T-helper 2 cell treated with Interferon-gamma antibody and Interleukin-4, amounts not matched to agents 5 μg/mL and 100 μg/mL, for 36 hours (primary cell): Measurements from ENCODE around the gene CHD9.
"Not testable (repeated sequence)": the region's sequence is repeated elsewhere in the genome, so short reads cannot be mapped to it uniquely, and the experiment has no call there.

Source experiments
- DNase-seq: peaks from one replicate; pipeline ENCODE4 v3.0.0; 2021; ENCODE audit warnings: low spot score
- H3K27ac Mint-ChIP-seq: one replicate; pipeline ENCODE4 v1.8.0; 2021; ENCODE audit warnings: mild to moderate bottlenecking, mixed read lengths
- H3K27me3 Mint-ChIP-seq: one replicate; pipeline ENCODE4 v1.8.0; 2021; ENCODE audit warnings: low read depth, mixed read lengths
- H3K36me3 Mint-ChIP-seq: one replicate; pipeline ENCODE4 v1.8.0; 2021; ENCODE audit warnings: low read depth, mixed read lengths
- H3K4me1 Mint-ChIP-seq: one replicate; pipeline ENCODE4 v1.8.0; 2021; ENCODE audit warnings: low read depth, mixed read lengths
- H3K4me3 Mint-ChIP-seq: one replicate; pipeline ENCODE4 v1.8.0; 2022; ENCODE audit warnings: mild to moderate bottlenecking, moderate library complexity, mixed read lengths
- H3K9me3 Mint-ChIP-seq: one replicate; pipeline ENCODE4 v1.8.0; 2021; ENCODE audit warnings: mixed read lengths

Gene CHD9

DNA sequence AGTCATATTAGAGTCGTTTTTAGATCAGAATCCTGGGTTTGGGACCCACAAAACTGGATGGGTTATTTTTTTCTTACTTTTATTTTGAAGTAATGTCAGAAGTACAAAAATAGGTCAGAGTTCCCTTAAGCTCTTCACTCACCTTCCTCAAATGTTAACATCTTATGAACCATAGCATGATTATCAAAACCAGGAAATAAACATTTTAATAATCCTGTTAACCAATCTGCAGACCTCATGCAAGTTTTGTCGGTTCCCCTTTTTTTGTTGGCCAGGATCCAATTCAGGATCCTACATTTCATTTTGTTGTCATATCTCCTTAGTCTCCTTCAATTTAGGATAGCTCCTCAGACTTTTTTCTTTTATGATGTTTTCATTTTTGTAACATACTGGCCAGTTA lies 162.0 kb downstream of the CHD9 start:
- Mint-ChIP-seq H3K4me3 (no peak overlapping the region), H3K36me3 (no peaks in the 10 kb centered on the region), H3K27me3 (no peaks in the 10 kb centered on the region), H3K27ac (no peak overlapping the region), H3K4me1 (no peaks in the 10 kb centered on the region), H3K9me3 (no peaks in the 10 kb centered on the region)
- DNase-seq: no peak

DNA sequence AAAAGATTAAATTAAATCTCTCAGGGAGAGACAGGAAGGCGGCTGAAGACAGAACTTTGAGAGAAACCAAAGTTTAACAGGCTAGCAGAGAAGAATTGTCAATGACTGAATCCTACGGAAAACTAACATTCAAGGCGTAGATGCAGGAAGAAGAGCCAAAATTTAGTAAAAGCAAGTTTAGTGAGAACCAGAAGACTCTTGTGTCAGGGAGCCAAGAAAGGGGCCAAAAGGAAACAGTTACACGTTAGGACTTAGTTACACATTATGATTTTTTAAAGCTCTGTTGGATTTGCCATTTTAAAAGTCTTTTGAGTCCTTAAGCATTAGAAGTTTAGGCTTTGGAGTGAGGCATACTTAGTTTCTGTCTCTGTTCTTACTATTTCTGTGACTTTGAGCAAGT lies 164.6 kb downstream of the CHD9 start:
- no peaks in the 10 kb centered on the region for H3K4me1 Mint-ChIP-seq
- no peak overlapping the region for H3K27ac Mint-ChIP-seq
- DNase-seq: no peak
- H3K9me3 Mint-ChIP-seq: no peaks in the 10 kb centered on the region
- no peaks in the 10 kb centered on the region for H3K27me3 Mint-ChIP-seq
- no peaks in the 10 kb centered on the region for H3K36me3 Mint-ChIP-seq
- no peak overlapping the region for H3K4me3 Mint-ChIP-seq

DNA sequence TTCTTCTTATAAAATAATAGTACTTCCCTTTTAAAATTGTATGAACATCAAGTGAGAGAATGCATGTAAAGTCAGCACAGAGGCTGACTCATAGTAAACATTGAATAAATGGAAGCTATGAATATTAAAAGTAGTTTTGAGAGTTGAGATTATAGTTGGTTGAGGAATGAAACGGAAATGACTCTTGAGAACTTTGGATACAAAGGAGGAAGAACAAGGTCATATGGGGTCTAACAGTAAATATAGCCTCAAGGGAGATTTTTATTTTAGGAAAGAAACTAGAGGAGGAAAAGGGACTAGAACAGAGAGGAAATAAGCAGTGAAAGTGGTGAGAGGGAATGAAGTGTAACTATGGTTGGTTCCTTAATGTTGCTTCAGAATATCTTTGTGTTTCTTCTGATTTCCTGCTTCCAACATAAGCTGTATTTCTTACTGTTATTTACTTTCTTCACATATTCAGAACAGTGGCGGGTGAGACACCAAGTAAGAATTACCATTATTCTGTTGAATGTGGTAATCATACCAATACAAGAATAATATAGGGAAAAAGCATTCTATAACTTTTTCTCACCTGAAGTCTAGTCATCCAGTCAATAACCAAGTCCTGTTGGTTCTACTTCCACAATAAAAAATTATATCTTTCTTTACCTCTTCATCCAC lies 165.1 kb downstream of the CHD9 start:
- H3K9me3 Mint-ChIP-seq: no peaks in the 10 kb centered on the region
- H3K4me1 Mint-ChIP-seq: no peaks in the 10 kb centered on the region
- no peak overlapping the region for H3K4me3 Mint-ChIP-seq
- DNase-seq: no peak
- H3K27ac Mint-ChIP-seq: no peak overlapping the region
- H3K36me3 Mint-ChIP-seq: no peaks in the 10 kb centered on the region
- H3K27me3 Mint-ChIP-seq: no peaks in the 10 kb centered on the region

DNA sequence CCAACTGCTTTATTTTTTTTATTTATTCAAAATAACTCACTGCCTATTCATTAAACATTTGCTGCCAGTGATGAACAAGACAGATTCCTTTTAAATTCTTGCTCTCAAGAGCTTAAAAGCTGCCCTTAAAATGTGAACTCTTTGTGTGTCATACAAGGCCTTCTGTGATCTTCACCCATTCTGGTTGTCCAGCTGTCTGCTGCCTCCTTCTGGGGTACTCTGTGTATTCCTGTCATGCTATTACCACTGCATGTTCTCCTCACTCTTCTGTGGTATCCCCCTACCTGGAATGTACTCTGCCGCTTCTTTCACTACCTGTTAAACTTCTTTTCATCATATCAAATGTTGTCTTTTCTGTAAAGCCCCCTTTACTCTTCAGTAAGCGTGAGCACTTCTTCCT lies 165.8 kb downstream of the CHD9 start:
- no peaks in the 10 kb centered on the region for H3K36me3 Mint-ChIP-seq
- no peak overlapping the region for H3K4me3 Mint-ChIP-seq
- no peak overlapping the region for H3K27ac Mint-ChIP-seq
- H3K4me1 Mint-ChIP-seq: no peaks in the 10 kb centered on the region
- no peaks in the 10 kb centered on the region for H3K9me3 Mint-ChIP-seq
- H3K27me3 Mint-ChIP-seq: no peaks in the 10 kb centered on the region
- DNase-seq: no peak

DNA sequence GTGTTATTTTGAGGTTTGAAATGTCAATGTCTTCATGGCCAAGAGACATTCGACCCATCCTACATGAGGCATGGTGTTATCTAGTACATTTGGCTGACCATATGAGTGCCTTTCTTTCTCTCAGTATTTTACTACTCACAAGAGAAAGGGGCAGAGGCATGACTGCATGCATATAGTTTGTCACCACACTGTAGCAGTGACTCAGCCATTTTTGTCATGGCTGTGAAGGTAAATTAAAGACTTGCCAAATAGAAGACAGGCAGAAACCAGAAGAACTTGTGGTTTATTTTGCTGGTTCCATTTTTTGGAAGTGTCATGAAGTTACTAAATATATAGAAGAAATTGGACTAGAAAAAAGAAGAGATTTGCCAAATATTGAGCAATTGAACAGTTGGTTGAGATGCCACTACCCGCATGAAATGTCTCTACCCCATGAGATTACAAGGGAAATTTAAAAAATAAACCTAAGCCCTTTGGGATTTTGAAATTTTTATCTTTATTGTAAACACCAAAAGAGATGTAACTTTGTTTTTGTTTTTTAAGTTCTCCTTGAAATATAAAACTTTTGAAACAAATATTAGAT lies 170.3 kb downstream of the CHD9 start:
- Mint-ChIP-seq H3K4me3 (no peak overlapping the region), H3K4me1 (no peaks in the 10 kb centered on the region), H3K27me3 (no peaks in the 10 kb centered on the region), H3K27ac (no peak overlapping the region), H3K36me3 (peaks cover 5% of the 10 kb centered on the region), H3K9me3 (no peaks in the 10 kb centered on the region)
- DNase-seq: no peak

DNA sequence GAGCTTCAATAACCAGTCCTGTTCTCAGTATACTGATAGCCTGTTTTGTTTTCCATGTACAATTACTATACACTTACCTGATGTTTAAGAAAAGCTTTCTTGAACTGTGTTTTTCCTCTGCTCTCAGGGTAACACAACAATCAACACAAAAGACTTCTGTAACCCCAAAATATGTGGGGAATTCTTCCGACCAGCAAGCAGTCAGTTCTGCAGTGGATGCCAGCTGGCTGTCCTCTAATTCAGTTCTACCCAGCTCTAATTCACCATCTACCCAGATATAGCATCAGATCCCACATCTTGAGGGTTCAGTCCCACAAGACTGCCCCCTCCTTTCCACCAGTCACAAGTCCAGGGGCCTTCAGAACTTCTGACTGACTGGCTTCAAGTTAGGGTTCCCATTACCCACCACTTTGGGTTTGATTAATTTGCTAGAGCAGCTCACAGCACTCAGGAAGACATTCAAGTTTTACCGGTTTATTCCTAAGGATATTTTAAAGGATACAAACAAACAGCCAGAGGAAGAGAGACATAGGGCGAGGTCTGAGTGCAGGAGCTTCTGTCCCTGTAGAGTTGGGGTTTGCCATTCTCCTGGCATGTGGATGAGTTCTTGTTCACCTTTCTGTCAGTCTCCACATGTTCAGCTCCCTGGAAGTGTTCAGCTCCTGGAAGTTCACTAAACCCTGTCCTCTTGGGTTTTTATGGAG lies 178.2 kb downstream of the CHD9 start:
- Mint-ChIP-seq H3K27me3 (no peaks in the 10 kb centered on the region), H3K27ac (no peak overlapping the region), H3K36me3 (peaks cover 28% of the 10 kb centered on the region), H3K4me1 (no peaks in the 10 kb centered on the region), H3K9me3 (no peaks in the 10 kb centered on the region), H3K4me3 (no peak overlapping the region)
- no peak for DNase-seq

DNA sequence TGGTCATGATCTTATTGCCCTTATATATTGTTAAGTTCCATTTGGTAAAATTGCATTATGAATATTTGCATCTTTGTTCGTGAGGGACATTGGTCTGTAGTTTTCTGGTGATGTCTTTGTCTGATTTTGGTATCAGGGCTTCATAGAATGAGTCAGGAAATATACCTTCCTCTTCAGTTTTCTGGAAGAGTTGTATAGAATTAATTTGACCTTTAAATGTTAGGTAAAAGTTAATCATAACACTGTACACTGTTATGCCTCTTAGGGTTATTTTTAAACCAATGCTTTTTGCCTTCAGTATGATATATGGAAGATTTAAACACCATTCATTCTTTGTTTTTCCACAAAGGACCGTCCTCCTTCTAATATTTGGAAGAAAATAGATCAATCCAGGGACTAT lies 180.0 kb downstream of the CHD9 start:
- H3K27ac Mint-ChIP-seq: no peak overlapping the region
- DNase-seq: no peak
- H3K27me3 Mint-ChIP-seq: no peaks in the 10 kb centered on the region
- no peaks in the 10 kb centered on the region for H3K9me3 Mint-ChIP-seq
- H3K4me3 Mint-ChIP-seq: no peak overlapping the region
- peaks cover 26% of the 10 kb centered on the region for H3K36me3 Mint-ChIP-seq
- no peaks in the 10 kb centered on the region for H3K4me1 Mint-ChIP-seq

DNA sequence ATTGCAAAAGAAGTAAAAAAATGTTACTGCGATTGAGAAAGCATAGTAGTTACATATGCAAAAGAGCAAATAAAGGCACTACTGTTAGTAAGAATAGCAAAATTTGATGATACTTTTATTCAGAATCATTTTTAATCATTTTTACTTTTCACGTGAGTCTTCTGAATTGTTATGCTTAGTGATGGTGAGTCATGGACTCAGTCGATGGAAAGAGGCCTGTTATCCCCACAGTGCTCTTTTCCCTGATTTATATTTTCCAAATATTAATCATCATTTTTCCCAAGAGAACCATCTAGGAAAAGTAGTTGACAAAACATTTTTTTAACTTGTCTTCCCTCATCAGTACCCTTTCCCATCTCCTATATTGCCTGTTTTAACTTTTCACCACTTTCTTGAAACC lies 181.1 kb downstream of the CHD9 start:
- Mint-ChIP-seq H3K4me3 (no peak overlapping the region), H3K4me1 (no peaks in the 10 kb centered on the region), H3K27me3 (no peaks in the 10 kb centered on the region), H3K36me3 (peaks cover 23% of the 10 kb centered on the region), H3K9me3 (no peaks in the 10 kb centered on the region), H3K27ac (no peak overlapping the region)
- DNase-seq: no peak

DNA sequence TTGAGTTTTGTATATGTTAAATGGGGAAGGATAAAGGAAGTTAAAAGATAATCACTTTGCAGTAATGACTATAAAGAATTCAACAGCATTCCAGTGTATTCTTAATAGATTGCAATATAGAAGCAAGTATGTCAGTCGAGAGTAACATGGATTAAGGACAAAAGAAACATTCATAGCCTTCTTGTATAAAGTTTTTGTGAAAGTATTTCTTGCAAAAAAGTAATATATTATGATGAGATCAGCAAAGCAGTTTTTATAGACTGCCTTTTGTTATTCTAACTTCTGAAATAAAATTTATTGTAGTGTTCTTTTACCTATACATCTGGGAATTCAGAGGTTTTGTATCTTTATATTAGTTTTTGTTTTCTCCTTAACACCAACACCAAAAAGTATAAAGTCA lies 194.5 kb downstream of the CHD9 start:
- Mint-ChIP-seq H3K27ac (no peak overlapping the region), H3K27me3 (no peaks in the 10 kb centered on the region), H3K9me3 (peaks cover 11% of the 10 kb centered on the region), H3K36me3 (peaks cover 27% of the 10 kb centered on the region), H3K4me3 (no peak overlapping the region), H3K4me1 (no peaks in the 10 kb centered on the region)
- no peak for DNase-seq

DNA sequence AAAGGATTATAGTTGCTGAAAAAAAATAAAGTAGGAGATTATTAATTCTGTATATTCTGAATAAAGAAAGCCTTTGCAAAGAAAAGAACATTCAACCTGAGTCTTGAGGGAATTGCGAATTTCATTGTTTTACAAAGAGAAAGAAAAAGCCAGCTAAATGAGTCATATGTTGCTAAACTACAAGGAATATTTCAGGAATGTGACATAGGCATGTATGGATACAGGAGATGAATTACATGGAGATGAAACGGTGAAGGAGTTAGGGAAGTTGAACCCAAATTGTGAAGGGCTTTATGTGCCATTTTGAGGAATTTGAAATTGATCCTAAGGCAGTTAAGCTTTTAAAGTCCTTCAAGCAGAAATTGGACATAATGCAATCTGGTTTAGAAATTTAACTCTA lies 202.2 kb downstream of the CHD9 start:
- Mint-ChIP-seq H3K27ac (no peak overlapping the region), H3K4me1 (no peaks in the 10 kb centered on the region), H3K27me3 (no peaks in the 10 kb centered on the region), H3K4me3 (no peak overlapping the region), H3K36me3 (peaks cover 33% of the 10 kb centered on the region), H3K9me3 (peaks cover 12% of the 10 kb centered on the region)
- DNase-seq: no peak

DNA sequence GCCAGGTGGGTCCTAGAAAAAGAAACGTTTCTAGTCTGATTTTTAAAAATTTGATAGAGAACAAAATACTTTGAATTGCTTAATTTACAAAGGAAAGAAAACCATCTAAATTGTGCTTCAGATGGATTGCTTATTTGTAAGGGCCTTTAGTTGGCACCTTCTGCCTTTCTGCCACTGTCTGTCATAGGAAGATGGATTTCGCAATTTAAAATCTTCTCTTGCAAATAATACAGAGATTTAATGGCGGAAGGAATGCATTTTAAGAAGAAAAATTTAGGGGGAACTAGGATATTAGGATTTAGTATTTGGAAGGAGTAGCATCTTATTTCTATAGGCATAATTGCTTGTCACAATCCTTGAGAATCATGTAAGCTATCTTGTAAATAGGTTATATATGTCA lies 204.0 kb downstream of the CHD9 start:
- no peak overlapping the region for H3K27ac Mint-ChIP-seq
- H3K36me3 Mint-ChIP-seq: peaks cover 29% of the 10 kb centered on the region
- no peaks in the 10 kb centered on the region for H3K4me1 Mint-ChIP-seq
- H3K27me3 Mint-ChIP-seq: no peaks in the 10 kb centered on the region
- H3K9me3 Mint-ChIP-seq: peaks cover 5% of the 10 kb centered on the region
- no peak for DNase-seq
- no peak overlapping the region for H3K4me3 Mint-ChIP-seq

DNA sequence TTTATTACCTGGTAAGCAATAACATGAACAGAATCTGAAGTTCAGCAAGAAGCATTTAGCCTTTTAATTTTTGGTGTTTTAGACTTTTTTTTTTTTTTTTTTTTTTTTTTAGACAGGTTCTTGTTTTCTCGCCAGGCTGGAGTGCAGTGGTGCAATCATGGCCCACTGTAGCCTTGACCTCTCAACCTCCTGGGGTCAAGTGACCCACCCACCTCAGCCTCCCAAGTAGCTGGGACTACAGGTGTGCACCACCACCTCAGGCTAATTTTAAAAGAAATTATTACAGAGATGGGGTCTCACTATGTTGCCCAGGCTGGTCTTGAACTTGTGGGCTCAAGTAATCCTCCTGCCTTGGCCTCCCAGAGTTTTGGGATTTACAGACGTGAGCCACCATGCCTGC lies 206.5 kb downstream of the CHD9 start:
- DNase-seq: no peak
- Mint-ChIP-seq H3K4me1 (no peaks in the 10 kb centered on the region), H3K27me3 (no peaks in the 10 kb centered on the region), H3K9me3 (peaks cover 5% of the 10 kb centered on the region), H3K27ac (no peak overlapping the region), H3K4me3 (no peak overlapping the region), H3K36me3 (peaks cover 22% of the 10 kb centered on the region)

DNA sequence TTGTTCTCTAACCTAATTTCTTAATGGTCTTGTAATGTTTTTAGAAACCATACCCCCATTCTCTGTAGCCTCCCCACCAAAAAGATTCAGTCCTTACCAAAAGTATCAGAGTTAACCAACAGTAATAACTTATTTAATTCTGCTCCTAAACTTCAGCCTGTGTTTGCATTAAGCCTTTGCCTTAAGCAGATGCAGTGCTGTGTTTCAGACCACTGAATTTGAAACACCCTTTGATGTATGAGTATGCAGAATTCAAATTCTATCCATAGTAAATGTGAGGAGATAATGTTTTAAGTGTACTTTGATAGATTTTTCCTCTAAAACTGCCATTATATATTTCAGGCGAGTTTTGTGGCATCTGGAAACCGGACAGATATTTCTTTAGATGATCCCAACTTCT lies 207.9 kb downstream of the CHD9 start:
- Mint-ChIP-seq H3K36me3 (peaks cover 18% of the 10 kb centered on the region), H3K4me1 (no peaks in the 10 kb centered on the region), H3K27ac (no peak overlapping the region), H3K4me3 (no peak overlapping the region), H3K9me3 (peaks cover 5% of the 10 kb centered on the region), H3K27me3 (no peaks in the 10 kb centered on the region)
- DNase-seq: no peak

DNA sequence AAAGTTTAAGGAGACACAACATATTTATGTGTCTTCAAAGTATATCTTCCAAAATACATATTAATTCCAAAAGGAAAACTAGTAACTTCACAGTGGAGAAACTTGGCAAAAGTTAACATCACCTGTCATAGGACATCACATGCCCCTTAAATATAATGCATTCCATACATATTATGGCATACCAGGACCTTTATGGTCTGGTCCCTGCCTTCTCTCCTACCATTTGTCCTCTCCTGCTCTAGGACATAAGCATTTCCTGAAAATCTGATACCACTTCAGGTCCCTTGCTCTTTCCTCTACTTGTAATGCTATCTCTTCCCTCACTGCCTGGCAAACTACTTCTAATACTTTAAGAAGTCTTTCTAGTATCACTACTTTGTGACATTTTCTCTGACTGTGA lies 211.4 kb downstream of the CHD9 start:
- Mint-ChIP-seq H3K27ac (no peak overlapping the region), H3K4me1 (no peaks in the 10 kb centered on the region), H3K36me3 (peaks cover 12% of the 10 kb centered on the region), H3K4me3 (no peak overlapping the region), H3K27me3 (no peaks in the 10 kb centered on the region), H3K9me3 (no peaks in the 10 kb centered on the region)
- no peak for DNase-seq

DNA sequence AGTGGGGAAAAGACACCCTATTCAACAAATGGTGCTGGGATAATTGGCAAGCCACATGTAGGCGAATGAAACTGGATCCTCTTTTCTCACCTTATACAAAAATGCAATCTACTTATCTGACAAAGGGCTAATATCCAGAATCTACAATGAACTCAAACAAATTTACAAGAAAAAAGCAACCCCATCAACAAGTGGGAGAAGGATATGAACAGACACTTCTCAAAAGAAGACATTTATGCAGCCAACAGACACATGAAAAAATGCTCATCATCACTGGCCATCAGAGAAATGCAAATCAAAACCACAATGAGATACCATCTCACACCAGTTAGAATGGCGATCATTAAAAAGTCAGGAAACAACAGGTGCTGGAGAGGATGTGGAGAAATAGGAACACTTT lies 223.7 kb downstream of the CHD9 start:
- peaks cover 13% of the 10 kb centered on the region for H3K36me3 Mint-ChIP-seq
- not testable (repeated sequence) for DNase-seq, H3K4me3 Mint-ChIP-seq, H3K4me1 Mint-ChIP-seq, H3K9me3 Mint-ChIP-seq, H3K27ac Mint-ChIP-seq, H3K27me3 Mint-ChIP-seq
